GM18499 (cell line): Measurements from ENCODE around the gene DNMT3L.
"Not testable (repeated sequence)": the region's sequence is repeated elsewhere in the genome, so short reads cannot be mapped to it uniquely, and the experiment has no call there.

Experiments
- ATAC-seq: cut with Tn5 transposase; IDR thresholded peaks from one replicate; pipeline ENCODE4 v1.9.1; 2021; ENCODE audit warnings: moderate number of reproducible peaks; ENCODE audit not compliant: insufficient read depth, unreplicated experiment

Gene DNMT3L

DNA sequence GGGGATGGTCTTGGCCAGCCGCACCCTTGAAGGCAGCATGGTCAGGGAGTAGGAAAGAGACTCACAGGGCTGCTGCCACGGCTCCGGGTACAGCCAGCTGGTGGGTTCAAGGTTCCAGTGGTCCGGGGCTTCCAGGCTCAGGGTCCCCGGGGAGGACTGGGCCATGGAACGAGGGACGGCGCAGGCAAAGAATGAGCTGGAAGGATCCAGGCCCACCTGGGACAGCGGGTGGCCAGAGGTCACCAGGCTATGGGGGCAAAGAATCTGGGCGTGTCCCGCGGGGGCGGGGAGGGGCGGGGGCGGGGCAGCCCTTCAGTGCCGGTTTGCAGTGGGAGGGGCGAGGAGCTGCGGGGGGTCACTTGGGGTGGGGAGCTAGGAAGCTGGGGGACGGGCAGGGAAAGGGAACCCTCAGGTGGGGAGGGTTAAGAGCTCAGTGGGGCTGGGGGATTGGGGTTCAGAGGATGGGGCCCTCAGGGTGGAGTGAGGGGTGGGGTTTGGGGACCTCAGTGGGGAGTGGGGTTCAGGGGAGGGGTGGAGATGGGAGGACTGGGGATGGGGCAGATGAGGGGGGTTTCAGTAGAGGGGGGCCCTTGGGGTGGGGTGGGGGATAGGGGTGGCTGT lies at the start of gene DNMT3L:
TSS of gene DNMT3L (minus strand) at position 223 of the 621 bp plus-strand sequence. CDS start 638 bp downstream, outside the sequence.
- no peak for ATAC-seq

DNA sequence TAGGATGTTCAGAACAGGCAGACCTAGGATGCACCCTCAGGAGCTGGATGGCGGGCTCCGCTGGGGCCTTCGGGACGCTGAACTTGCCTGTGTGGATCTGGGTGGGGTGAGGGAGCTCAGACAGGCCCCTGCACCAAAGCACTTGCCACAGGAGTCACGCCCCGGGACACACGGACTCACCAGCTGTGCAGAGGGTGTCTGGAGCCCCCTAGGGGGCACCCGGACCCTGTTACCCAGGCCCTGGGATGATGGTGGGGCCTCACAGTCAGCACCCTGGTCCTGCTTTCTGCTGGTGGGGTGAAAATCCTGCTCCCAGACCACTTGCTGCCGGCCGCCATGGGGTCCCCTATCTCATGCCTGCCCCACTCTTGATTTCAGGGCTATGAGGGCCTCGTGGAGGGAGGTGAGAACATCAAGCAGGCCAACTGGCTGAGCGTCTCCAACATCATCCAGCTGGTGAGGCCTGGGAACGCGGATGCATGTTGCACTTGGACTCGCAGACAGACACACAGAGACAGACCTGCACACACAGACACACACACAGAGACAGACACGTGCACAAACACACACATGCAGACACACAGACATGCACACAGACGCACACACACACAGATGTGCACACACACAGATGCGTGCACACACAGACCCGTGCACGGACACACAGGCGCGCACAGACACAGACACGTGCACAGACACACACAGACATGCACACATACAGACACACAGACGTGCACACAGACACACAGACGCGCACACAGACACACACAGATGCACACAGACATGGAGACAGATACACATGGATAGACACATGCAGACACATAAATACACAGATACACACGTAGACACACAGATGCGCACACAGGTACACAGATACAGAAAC lies 49.2 kb upstream of the DNMT3L start:
- no peak for ATAC-seq

DNA sequence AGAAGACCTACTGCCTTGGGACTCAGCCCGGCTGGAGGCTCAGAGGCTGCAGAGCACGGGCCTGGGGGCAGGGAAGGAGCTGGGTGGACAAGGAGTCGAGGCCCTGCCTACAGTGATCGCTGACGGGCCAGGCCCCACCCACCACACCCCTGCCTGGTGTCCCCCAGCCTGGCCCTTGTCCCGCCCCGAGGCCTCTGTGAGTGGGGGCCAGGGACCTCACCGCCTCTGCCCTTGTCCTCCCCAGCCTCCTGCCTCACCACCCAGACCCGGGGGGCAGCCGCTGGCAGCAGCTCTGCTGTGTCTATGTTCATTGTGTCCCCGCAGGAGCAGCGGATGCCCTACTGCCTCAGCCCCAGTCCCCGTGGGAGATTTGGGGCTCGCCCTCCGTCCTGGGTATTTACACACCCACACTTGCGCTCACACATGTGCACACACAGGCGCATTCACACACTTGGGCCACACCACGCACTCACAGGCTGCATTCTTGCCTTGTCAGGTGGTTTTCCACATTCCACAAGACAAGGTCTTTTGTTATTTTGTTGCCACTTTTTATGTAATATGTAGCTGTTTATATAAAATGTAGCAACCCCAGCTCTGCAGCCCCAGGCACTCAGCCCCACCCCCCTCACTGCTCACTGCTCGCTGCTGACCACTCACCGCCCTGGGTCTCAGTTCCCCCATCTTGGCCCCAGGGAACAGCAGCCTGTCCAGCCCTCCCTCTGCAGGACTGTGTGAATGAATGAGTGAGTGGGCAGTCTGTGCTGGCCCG lies 45.4 kb upstream of the DNMT3L start:
- no peak for ATAC-seq

DNA sequence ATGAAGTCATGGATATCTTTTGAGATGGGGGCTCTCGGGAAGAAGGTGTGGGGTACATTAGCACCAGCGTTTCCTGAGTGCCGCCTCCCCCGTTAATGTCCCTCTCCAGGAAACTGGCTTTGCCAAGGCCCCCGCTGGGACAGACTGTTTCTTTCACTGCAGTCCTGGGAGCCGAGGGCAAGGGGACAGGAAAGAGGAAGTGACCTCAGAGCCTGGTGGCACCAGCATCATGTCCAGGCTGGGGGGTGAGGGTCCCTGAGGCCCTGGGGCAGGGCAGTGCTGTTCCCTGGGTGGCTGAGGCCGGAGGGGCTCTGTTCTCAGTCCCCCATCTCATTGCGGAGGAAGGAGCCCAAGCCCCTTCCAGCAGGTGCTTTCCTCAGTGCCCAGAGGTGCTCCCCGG lies 44.0 kb upstream of the DNMT3L start:
- ATAC-seq, result no peak

DNA sequence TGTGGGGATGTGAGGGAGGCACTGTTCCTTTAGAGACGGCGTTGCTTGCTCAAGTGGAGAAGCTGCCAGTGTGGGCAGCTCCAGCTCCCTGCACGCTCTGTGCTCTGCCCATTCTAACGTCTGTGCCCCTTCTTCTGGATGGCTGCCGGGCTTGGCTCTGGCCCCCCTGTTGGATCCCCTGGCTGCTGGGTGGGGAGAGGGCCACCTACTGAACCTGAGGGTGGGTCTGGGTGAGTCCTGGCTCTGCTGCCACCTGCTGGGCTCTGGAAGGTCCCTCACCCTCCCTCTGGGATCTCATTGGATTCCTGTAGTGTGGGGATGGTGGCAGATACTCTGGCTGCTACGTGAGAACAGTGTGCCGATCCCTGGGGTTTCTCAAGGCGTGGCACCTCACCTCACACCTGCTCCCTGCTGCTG lies 43.2 kb upstream of the DNMT3L start:
- no peak for ATAC-seq

DNA sequence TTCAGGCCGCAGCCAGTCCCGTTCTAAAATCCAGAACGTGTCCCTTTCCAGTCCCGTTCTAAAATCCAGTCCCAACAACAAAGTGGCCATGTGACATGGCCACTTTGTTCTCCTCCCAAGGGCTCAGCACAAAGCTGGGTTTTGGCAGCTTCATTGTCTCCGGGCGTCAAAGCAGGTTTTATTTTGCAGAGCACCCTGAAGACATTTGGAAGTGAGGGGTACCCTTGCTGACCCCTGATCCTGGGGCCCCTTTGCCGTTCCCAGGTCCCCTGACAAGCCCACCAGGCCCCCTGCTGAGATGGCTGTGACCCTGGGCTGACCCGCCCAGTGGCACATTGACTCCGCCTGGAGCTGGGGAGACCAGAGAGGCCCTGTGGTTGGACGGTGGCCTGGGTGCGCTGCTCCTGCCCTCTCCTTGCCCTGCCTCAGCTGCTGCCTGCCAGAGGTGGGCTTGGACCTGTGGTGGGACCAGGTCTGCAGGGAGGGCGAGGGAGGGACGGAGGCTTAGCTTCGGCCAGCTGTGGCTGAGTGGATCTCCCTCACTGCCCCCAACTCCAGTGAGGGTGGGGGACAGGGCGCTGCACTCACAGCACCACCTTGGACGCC lies 42.4 kb upstream of the DNMT3L start:
- no peak for ATAC-seq

DNA sequence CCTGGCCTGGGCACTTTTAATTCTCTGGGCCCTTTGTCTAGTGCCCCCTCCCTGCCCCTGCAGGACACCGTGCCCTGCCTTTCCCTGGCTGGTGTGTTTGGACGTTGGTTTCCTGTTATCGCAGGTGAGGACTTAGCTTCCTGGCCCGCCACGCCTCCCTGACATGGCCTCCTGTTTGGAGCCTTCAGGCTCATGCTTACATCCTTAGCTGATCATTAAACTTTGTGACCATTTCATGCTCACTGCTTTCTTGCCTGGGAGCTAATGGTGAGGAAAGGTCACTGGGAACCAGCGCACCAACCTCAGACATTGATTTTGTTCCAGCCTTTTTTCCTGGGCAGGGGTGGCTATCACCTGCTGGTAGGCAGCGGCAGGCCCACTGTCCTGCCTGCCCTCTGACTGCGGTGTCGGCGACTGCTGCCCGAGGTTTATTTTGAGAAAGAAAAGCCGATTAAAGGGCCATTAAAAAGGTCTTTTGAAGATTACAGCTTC lies 41.8 kb upstream of the DNMT3L start:
- no peak for ATAC-seq

DNA sequence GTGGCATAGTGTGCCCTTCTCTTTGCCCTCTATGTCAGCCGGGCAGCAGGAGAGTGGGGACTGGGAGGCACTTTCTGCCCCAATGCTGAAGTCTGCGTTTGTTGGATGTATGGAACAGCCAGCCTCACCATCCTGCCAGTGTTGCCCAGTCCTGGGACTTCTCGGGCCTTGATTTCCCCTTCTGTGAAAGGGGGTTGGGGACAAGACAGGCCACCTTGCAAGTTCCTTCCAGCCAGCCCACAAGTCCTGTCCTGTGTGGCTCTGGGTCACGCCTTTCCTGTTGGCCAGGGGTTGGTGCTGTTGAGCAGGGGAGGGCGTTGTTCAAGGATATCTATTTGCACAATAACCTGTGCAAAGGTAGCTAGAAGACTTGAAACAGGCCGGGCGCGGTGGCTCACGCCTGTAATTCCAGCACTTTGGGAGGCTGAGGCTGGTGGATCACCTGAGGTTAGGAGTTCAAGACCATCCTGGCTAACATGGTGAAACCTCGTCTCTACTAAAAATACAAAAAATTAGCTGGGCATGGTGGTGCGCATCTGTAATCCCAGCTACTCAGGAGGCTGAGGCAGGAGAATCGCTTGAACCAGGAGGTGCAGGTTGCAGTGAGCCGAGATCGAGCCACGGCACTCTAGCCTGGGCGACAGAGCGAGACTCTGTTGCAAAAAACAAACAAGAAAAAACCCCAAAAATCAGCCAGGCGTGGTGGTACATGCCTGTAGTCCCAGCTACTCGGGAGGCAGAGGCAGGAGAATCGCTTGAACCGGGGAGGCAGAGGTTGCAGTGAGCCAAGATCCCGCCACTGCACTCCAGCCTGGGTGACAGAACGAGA lies 41.1 kb upstream of the DNMT3L start:
- not testable (repeated sequence) for ATAC-seq

DNA sequence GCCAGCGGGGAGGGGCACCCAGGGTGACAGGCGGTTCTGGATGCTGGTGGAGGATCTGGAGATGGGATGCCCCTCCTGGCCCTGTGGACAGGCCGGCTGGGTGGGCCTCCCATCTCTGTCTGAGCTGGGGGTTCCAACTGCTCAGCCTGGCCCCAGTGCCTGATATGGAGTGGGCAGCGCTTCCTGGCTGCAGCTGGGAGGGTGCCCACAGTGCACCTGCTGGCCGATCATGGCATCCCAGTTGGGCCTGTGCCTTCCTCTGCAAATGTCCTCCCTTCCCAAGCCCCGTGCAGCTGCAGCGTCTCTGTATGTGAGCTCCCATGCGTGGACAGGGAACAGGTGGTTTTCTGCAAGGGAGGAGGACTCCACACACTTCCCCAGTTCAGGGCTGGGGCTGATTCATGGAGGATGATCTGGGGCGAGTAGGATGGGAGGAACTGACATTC lies 40.3 kb upstream of the DNMT3L start:
- ATAC-seq, result no peak

DNA sequence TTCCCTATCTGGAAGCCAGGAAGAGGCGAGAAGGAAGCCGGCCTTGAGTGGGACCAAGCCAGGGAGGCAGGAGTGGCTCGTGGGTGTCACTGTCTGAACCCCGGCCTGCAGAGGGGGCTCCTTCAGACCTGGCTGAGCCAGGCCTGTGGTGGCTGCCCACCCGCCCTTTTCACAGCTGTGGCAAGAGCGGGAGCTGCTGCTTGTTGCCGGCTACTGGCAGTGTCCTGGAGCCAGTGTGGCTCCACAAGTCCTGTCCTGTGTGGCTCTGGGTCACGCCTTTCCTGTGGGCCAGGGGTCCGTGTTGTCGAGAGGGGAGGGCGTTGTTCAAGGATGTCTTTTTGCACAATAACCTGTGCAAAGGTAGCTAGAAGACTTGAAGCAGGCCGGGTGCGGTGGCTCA lies 39.4 kb upstream of the DNMT3L start:
- no peak for ATAC-seq

DNA sequence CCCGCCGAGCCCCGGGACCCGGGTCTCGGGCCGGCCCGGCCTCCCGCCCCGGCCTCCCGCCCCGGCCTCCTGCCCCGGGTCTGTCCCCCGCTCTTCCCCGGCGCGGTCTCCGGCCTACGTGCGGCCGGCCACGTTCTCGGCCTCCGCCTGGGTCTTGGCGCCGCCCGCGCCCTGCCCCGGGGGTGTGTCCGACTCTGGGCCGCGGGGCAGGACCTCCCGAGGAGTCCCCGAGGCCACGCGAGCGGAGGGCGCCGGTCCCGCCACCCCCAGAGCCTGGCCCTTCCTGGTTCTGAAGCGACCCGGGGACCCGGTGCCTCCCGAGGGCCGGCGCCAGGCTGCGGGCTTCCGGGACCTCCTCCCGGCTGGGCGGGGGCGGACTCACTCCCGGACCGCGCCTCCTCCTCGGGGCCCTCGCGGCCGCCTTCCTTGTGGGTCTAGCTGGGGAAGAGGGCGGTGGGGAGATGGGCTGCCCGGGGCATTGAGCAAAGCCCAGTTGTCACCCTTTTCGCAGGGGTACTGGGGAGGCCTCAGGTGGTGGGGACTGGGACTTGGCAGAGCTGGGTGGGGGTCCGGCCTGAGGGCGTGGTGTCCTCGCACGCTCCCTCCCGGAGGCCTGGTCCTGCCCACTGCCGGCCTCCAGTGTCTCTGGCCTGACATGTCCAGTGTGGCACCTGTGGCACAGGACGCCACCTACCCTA lies 38.7 kb upstream of the DNMT3L start:
- ATAC-seq, result no peak

DNA sequence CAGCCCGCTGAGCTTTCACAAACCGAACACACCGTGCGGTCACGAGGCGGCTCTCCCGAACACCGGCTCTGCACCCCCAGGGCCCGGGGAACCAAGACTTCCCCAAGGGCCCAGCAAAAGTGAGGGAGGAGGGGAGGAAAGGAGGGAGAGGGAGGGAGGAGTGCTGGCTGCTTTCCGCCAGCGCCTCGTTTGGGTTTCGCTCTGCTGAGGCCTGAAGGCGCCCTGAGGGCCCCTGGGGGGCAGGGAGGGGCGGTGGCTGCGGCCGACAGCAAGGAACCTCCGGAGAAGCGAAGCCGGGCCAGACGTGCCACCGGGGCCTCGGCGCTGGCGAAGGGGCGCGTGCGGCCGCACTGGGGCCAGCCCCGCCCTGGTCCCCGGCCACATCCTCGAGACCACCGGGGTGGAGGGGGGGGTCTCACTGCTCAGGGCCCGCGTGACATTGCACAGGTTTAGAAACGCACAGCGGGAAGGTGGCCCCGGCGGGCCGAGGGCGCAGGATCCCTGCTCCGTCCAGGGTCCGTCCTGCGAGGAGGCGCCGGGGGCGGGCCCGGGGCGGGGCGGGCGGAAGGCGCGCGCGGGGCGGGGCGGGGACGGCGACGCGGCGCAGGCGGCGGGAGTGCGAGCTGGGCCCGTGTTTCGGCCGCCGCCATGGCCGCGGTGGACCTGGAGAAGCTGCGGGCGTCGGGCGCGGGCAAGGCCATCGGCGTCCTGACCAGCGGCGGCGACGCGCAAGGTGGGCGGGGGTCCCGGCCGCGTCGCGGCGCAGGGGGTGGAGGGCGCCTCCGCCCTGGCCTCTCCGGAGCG lies 38.0 kb upstream of the DNMT3L start, which contains the start of gene PFKL:
TSS of gene PFKL (plus strand) at position 596 of the 804 bp plus-strand sequence. CDS start at position 649, 53 bp downstream.
- no peak for ATAC-seq

DNA sequence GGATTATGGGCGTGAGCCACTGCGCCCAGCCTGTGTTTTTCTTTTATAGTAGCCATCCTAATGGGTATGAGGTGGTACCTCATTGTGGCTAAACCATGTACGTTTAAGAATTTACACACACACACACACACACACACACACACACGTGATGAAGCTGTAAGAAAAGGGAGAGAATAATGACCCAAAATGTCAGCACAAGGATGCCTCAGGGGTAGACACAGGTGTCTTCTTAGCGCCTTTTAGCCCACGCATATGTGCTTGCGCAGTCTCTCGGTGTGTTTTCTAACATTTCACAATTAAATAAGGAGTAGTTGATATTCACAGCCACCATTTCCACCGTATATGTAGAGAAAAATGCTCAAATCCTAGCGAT lies 37.4 kb upstream of the DNMT3L start:
- no peak for ATAC-seq

DNA sequence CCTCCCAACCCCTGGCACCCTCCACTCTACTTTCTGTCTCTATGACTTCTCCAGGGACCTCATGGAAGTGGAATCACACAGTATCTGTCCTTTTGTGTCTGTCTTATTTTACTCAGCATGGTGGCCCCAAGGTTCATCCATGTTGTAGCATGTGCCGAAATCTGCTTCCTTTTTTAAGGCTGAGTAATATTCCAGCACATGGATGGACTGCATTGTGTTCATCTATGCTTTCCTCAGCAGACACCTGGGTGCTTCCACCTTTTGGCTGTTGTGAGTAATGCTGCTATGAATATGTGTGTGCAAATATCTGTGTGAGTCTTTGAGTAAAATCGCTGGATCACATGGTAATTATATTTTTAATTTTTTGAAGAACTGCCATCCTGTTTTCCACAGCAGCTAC lies 36.6 kb upstream of the DNMT3L start:
- no peak for ATAC-seq

DNA sequence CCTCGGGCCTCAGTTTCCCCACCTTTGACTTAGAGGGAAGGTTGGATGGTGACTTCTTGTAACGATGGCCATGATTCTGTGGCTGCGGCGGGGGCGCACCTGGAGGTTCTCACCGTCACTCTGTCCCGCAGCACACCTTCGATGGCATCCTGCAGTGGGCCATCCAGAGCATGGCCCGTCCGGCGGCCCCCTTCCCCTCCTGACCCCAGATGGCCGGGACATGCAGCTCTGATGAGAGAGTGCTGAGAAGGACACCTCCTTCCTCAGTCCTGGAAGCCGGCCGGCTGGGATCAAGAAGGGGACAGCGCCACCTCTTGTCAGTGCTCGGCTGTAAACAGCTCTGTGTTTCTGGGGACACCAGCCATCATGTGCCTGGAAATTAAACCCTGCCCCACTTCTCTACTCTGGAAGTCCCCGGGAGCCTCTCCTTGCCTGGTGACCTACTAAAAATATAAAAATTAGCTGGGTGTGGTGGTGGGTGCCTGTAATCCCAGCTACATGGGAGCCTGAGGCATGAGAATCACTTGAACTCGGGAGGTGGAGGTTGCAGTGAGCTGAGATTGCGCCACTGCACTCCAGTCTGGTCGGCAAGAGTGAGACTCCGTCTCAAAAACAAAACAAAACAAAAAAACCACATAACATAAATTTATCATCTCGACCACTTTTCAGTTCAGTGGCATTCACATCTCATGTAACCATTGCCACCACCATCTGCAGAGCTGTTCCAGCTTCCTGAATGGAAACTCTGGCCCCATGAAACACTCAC lies 36.0 kb upstream of the DNMT3L start:
- ATAC-seq, result no peak

DNA sequence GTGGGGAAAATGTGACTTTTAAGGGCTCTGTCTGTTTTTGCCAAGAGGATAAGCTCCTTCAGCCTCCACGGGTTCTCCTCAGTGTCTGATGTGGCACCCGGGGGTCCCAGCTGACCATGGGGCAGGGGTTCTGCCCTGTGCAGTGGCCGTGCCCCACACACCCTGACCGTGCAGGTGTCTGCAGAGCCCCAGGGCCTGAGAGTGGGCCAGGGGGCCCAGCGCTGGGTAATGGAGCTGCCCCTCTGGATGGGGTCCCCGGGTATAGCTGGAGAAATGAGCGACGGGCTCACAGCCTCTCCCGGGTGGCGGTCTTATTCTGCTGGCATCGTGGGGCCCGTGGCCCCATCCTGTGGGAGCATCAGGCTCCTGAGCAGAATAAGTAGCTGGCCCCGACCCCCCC lies 35.2 kb upstream of the DNMT3L start:
- ATAC-seq, result no peak

DNA sequence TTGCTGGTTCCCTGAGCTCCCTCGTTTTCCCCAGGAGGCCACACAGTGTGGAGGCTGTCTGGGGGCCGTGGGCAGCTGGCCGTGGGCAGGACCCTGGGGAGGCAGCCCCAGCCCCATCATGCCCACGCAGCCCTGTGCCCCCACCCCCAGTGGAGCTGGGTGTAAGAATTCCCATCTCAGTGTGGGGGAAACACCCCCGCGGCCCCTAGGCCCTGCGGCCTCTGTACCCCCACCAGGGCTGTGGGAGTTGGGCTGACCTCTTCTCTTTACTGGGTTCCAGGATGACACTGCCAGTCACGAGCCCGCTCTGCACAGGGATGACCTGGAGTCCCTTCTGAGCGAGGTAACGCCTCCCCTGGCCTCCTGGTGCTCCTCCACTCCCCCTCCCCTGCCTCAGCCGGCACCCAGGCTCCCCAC lies 34.4 kb upstream of the DNMT3L start:
- ATAC-seq, result no peak
